ENCODE data around the gene CASP7.

GRCh38 chr10:113751181-113751732, 71.5 kb downstream of the CASP7 start, which contains the start of gene PLEKHS1:
- no peak for TF ChIP-seq CTCF (IDR thresholded peaks at IDR 0.05; ENCODE audit: insufficient read depth, low read length, poor library complexity, severe bottlenecking)
- no peak for TF ChIP-seq EZH2phosphoT487 (conservative IDR thresholded peaks at IDR 0.05; ENCODE audit: low read length)

Measured in SU-DHL-6 (cell line).